Activated CD8-positive, alpha-beta T cell treated with anti-CD3 and anti-CD28 coated beads, Interleukin-2, amount 10 ng/mL, durations not matched to agents 7 days and 5 days (primary cell): ENCODE data around the gene IRF4. TPM values are rescaled to one million over a fixed set of nuclear protein-coding genes. Genes with fewer than 3 reads are reported as not detected.
A peak's percentile ranks its signal among the peaks of the same experiment; 100 is the strongest.

ENCODE experiments used
- ATAC-seq: fragments of 150-1000 bp; cut with Tn5 transposase; one replicate; pipeline ENCODE4 v1.10.0; 2021; ENCODE audit warnings: moderate library complexity
- CTCF ChIA-PET: fragments of 350-600 bp; sonication (Branson Sonifier 250); formaldehyde crosslinking; loops from one replicate; lab custom pipeline; 2021; ENCODE audit warnings: antibody characterized with exemption; lab: Charles Lee
- POLR2A ChIA-PET: fragments of 350-600 bp; sonication (Branson Sonifier 250); formaldehyde crosslinking; loops from one replicate; lab custom pipeline; 2021; ENCODE audit warnings: antibody characterized with exemption; lab: Charles Lee
- DNase-seq: peaks from one replicate; pipeline ENCODE4 v3.0.0-alpha.2; 2020
- H3K27ac Mint-ChIP-seq: one replicate; pipeline ENCODE4 v1.8.0; 2021; ENCODE audit warnings: mild to moderate bottlenecking, mixed read lengths
- H3K27me3 Mint-ChIP-seq: one replicate; pipeline ENCODE4 v1.8.0; 2021; ENCODE audit warnings: low read depth, mixed read lengths
- H3K36me3 Mint-ChIP-seq: one replicate; pipeline ENCODE4 v1.8.0; 2021; ENCODE audit warnings: low read depth, mixed read lengths
- H3K4me1 Mint-ChIP-seq: one replicate; pipeline ENCODE4 v1.8.0; 2021; ENCODE audit warnings: low read depth, mixed read lengths
- H3K4me3 Mint-ChIP-seq: one replicate; pipeline ENCODE4 v1.8.0; 2021; ENCODE audit warnings: mild to moderate bottlenecking, mixed read lengths
- H3K9me3 Mint-ChIP-seq: one replicate; pipeline ENCODE4 v1.8.0; 2022; ENCODE audit warnings: mixed read lengths; ENCODE audit not compliant: insufficient read depth
- total RNA-seq, 2 experiments: library from RNA; stranded (reverse); gene quantifications; one replicate each; pipeline ENCODE4 v1.2.3, GENCODE V29; 2021

IRF4 gene
- total RNA-seq: 10 to 100 TPM; 91.2 to 95.2 TPM

DNA sequence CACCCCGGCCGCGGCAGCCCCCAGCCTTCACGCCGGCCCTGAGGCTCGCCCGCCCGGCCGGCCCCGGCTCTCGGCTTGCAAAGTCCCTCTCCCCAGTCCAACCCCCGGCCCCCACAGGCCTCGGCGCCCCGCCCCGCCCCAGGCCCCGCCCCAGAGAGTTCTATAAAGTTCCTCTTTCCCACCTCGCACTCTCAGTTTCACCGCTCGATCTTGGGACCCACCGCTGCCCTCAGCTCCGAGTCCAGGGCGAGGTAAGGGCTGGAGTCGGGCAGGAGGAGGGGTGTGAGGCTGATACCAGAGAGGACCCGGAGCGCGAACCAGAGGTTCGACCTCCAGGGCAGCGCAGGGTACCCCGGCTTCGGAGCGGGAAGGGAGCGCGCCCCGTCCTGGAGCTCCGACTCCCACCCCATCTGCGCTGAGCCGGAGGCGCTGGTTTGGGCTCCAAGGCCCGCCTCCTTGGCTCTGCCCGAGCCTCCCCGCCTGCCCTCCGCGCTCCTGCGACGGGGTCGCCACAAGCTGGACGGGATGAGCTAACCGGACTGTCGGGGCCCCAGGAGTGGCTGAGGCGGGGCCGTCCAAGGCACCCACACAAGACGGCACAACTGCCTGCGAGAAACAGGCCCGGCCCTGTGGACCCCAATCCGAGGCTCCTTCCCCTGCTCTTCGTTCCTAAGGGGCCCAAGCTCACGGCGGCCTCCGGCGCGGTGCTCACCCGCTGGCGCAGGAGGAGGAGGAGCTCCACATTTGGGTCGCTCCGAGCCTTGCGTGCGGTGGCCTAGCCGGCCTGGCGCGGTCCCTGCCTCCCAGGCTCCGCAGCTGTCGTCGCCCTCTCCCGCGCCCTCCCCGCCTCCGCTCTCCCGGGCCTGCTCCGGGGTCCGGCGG, at the start of gene IRF4:
IRF4 (plus strand) TSS at position 194 of the 882 bp plus-strand sequence. CDS start 1,401 bp downstream, outside the sequence.
- Mint-ChIP-seq H3K36me3 (peaks cover 37% of the 10 kb centered on the region), H3K27me3 (no peaks in the 10 kb centered on the region), H3K27ac (peak within 1 kb of the TSS; percentile 94), H3K4me1 (peaks cover 51% of the 10 kb centered on the region), H3K9me3 (no peaks in the 10 kb centered on the region), H3K4me3 (peak within 1 kb of the TSS; percentile 86)
- ChIA-PET CTCF (interaction anchor here (0.7 to 9.7 kb wide), 26 partner anchors 8 to 211 kb away, joined by 3 to 85 read pairs (median 5); no protein-coding TSS in a partner anchor), POLR2A (interaction anchor here (0.6 to 10.4 kb wide), 55 partner anchors 8 to 320 kb away, joined by 3 to 231 read pairs (median 5); partner anchors contain the start of gene DUSP22)
- ATAC-seq (peak; percentile 55), DNase-seq (peak; percentile 77)

DNA sequence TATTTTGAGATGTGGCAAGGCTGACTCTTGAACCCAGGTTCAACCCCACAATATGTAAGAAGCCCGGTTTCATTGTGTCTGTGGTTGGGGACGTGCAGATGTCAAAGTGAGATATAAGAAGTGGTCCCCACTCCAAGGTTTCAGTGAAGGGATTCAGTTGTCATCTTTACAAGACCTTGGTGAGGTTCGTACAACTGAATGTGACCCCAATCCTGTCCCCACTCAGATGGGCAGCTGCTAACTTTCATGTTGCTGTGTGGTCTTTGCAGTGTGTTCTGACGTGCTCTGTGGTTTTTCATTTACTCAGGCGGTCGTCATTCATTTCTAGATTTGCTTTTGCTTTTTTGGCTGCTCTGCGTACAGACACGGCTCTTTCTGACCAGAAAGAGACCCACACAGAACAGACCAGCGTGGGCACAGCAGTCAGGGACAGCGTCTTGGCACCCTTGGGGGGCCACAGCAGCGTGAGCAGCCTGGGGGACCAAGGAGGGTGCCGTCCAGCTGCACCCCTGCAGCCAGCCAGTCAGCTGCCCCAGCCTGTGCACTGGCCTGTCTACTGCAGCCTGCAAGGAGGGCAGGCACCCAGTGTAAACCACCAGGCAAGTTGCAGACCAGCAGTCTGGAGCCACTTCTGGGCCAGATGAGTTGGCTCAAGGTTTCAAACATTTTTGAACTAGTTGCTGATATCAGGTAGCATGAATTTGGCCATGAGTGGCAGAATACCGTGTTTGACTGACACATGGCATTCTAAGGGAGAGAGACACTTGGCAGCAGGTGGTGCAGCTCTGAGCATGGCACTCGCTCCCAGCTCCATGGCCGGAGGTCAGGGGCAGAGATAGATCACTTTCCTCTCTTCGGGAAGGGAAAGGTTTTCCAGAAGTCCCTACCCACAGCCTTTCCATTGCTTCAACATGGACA, 49.4 kb upstream of the IRF4 start:
- Mint-ChIP-seq H3K9me3 (no peaks in the 10 kb centered on the region), H3K4me3 (peak overlapping the region; percentile 36), H3K27me3 (no peaks in the 10 kb centered on the region), H3K4me1 (peaks cover 78% of the 10 kb centered on the region), H3K27ac (peak overlapping the region; percentile 73), H3K36me3 (peaks cover 9% of the 10 kb centered on the region)
- ChIA-PET CTCF (interaction anchor here (1.1 to 2.0 kb wide), 2 partner anchors 49 to 152 kb away, joined by 3 to 11 read pairs; no protein-coding TSS in a partner anchor), POLR2A (interaction anchor here (0.6 to 3.1 kb wide), 5 partner anchors 9 to 207 kb away, joined by 3 to 10 read pairs (median 3); partner anchors contain the start of gene DUSP22)
- ATAC-seq: peak; percentile 7
- peak; percentile 55 for DNase-seq

DNA sequence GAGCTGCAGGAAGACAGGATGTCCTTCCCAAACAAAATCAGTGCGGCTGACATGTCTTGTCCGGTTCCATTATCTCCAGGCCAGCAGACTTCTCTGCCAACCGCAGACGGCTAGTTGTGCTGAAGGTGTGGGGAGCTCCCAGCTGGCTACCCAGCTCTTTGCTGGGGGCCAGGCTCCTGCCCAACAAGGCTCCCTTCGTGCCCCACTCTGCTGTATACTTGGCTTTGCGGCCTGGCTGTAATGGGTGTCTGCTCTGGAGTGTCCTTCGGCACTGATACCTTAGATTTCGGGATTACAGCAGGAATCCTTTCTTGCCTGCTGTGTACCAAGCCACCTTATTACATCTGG, 48.7 kb upstream of the IRF4 start:
- Mint-ChIP-seq H3K9me3 (no peaks in the 10 kb centered on the region), H3K27ac (peak overlapping the region; percentile 73), H3K4me1 (peaks cover 71% of the 10 kb centered on the region), H3K27me3 (no peaks in the 10 kb centered on the region), H3K4me3 (no peak overlapping the region), H3K36me3 (peaks cover 14% of the 10 kb centered on the region)
- ATAC-seq (no peak), DNase-seq (no peak)
- CTCF ChIA-PET: interaction anchor here (2.0 kb wide), 1 partner anchor 153 kb away, joined by 11 read pairs; no protein-coding TSS in a partner anchor
- POLR2A ChIA-PET: interaction anchor here (0.9 to 1.4 kb wide), 2 partner anchors 9 to 206 kb away, joined by 3 read pairs; no protein-coding TSS in a partner anchor

DNA sequence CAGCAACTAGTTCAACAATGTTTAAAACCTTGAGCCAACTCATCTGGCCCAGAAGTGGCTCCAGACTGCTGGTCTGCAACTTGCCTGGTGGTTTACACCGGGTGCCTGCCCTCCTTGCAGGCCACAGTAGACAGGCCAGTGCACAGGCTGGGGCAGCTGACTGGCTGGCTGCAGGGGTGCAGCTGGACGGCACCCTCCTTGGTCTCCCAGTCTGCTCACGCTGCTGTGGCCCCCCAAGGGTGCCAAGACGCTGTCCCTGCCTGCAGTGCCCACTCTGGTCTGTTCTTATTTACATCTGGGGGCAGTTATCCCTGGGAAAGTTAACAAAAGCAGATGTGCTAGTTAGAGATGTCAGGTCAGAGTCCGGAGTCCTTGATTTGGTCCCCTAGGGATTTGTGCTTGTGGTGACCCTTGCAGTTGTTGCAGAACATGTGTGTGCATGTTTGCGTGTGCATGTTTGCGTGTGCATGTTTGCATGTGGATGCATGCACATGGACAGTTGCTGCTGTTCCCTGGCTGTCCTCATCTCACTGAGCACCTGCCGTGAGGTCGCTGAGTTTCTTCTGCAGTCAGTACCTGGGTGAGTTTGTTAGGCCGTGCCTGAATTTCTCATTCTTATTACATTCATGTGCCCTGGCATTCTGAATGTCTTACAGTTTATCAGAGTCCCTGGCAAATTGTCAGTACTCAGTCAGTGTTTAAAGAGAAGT, 48.2 kb upstream of the IRF4 start:
- Mint-ChIP-seq H3K27ac (no peak overlapping the region), H3K4me1 (peaks cover 66% of the 10 kb centered on the region), H3K36me3 (peaks cover 15% of the 10 kb centered on the region), H3K9me3 (no peaks in the 10 kb centered on the region), H3K4me3 (no peak overlapping the region), H3K27me3 (no peaks in the 10 kb centered on the region)
- ChIA-PET CTCF (no interaction called here), POLR2A (no interaction called here)
- no peak for DNase-seq
- ATAC-seq: no peak

DNA sequence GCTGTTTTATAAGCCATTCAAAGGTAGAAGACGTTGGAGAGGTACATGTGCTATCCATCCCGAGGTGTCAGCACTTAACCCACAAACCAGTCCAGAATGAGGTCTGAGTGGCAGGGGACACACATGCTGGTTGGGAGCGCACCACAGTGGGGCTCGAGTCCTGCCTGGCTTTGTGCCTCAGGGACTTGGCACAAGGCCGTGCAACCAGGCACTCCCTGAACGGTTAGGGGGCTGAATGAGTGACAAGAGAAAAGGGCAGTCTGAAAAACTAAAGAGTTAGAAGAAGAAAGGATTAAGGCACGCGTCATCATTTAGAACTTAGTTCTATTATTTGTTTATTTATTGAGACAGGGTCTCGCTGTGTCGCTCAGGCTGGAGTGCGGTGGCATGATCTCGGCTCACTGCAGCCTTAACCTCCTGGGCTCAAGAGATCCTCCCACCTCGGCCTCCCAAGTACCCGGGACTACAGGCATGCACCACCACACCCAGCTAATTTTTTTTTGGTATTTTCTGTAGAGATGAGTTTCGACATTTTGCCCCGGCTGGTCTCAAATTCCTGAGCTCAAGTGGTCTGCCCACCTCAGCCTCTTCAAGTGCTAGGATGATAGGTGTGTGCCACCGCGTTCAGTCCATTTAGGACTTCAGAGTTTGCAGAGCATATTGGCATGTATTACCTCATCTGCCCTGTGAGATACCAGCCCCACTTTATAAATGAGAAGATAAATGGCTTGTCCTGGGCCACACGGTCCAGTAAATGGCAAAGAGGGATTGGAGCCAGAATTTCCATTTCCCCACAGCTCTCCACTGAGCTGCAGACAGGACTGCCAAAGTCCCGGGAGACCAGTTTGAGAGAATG, 47.4 kb upstream of the IRF4 start:
- H3K27me3 Mint-ChIP-seq: no peaks in the 10 kb centered on the region
- H3K4me3 Mint-ChIP-seq: no peak overlapping the region
- CTCF ChIA-PET: interaction anchor here (1.7 kb wide), 1 partner anchor 119 kb away, joined by 3 read pairs; no protein-coding TSS in a partner anchor
- H3K27ac Mint-ChIP-seq: peak overlapping the region; percentile 30
- no peaks in the 10 kb centered on the region for H3K9me3 Mint-ChIP-seq
- no peak for DNase-seq
- peaks cover 21% of the 10 kb centered on the region for H3K36me3 Mint-ChIP-seq
- ATAC-seq: no peak
- H3K4me1 Mint-ChIP-seq: peaks cover 59% of the 10 kb centered on the region
- POLR2A ChIA-PET: interaction anchor here (1.2 kb wide), 1 partner anchor 47 kb away, joined by 3 read pairs; the partner anchor contains the start of gene IRF4

DNA sequence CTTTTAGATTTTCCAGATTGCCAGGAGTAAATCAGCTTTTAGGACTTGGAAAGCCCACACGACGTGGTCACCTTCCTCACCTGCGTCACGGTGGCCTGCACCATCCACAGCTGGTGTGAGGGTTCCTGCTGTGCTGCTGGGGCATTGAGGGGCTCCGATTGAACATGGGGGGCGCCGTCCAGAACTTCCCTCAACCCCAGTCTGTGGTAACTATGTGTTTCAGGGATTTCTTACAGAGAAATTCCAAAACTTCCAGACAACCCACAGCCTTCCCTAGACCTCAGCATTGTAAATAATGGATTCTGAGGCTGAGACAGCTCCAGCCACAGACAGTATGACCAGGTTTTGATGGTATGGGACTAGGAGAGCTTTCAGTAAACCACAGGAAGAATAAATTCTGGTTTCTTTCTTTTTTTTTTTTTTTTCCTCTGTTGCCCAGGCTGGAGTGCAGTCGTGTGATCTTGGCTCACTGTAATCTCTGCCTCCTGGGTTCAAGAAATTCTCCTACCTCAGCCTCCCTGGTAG, 46.7 kb upstream of the IRF4 start:
- peaks cover 52% of the 10 kb centered on the region for H3K4me1 Mint-ChIP-seq
- ChIA-PET POLR2A (interaction anchor here (1.2 kb wide), 1 partner anchor 47 kb away, joined by 3 read pairs; the partner anchor contains the start of gene IRF4), CTCF (interaction anchor here (1.7 kb wide), 1 partner anchor 120 kb away, joined by 3 read pairs; no protein-coding TSS in a partner anchor)
- no peaks in the 10 kb centered on the region for H3K27me3 Mint-ChIP-seq
- no peak overlapping the region for H3K27ac Mint-ChIP-seq
- ATAC-seq: no peak
- no peak overlapping the region for H3K4me3 Mint-ChIP-seq
- no peak for DNase-seq
- H3K36me3 Mint-ChIP-seq: peaks cover 24% of the 10 kb centered on the region
- no peaks in the 10 kb centered on the region for H3K9me3 Mint-ChIP-seq

DNA sequence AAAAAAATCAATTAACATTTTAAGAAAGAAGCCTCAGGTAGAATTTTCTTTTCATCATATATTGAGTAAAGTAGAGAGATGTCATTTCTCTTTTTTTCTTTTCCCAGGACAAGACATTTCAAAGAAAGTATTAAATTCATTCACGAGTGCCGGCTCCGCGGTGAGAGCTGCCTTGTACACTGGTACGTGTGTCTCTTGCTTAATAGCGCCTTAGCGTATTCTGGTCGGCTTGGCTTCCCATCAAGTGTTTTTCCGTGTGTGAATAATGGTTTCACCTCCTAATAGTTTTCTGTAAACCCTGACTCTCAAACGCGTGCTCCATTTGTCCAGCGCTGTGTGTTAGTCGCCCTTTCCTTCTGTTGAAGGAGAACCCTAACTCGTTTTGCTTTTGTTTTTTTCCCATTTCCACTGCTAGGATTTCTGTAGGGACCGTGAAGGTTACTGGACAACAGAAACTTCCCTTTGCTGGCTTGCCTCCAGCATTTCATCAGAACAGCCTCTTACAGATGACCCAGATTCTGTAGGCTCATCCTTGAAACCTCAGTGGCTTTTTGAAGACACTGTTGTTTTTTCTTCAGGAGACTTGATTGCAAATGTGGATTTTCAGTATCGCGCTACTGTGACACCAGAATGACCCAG, 45.7 kb upstream of the IRF4 start:
- H3K27me3 Mint-ChIP-seq: no peaks in the 10 kb centered on the region

DNA sequence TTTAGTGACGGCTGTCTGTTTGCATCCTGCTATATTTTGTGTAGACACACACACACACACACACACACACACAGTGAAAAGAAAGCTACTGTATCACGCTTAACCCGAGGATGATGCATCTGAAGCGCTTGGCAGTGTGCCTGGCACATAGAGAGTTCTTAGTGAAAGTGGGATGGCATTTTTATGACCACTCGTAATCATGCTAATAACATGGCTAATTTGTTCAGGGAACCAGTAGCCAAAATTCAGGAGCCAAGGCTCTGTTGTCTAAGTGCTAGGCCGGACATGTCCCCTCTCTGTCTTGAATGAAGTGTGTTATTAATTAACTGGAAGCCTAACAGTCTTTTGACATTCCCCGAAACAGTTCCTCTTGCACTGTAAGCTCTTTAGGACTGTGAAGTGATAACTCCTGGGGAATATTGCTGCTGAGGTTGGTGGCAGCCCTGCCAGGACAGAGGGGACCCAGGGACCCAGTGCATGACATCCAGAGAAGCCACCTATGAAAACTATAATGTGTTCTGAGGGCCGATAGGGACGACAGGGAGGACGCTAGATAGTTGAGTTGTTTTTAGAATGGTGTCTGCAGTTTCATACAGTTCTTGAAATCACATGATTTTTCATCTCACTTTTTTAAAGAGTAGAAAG, 45.0 kb upstream of the IRF4 start:
- ATAC-seq (no peak), DNase-seq (no peak)
- H3K4me1 Mint-ChIP-seq: peaks cover 37% of the 10 kb centered on the region
- H3K9me3 Mint-ChIP-seq: no peaks in the 10 kb centered on the region
- H3K27me3 Mint-ChIP-seq: no peaks in the 10 kb centered on the region
- ChIA-PET CTCF (no interaction called here), POLR2A (no interaction called here)
- H3K4me3 Mint-ChIP-seq: no peak overlapping the region
- peaks cover 24% of the 10 kb centered on the region for H3K36me3 Mint-ChIP-seq
- no peak overlapping the region for H3K27ac Mint-ChIP-seq

More for the DNA sequence above, 45.7 kb upstream of the IRF4 start:
- DNase-seq (no peak), ATAC-seq (no peak)
- Mint-ChIP-seq H3K4me3 (no peak overlapping the region), H3K27ac (no peak overlapping the region), H3K4me1 (peaks cover 43% of the 10 kb centered on the region), H3K9me3 (no peaks in the 10 kb centered on the region), H3K36me3 (peaks cover 25% of the 10 kb centered on the region)
- CTCF ChIA-PET: interaction anchor here (1.7 kb wide), 1 partner anchor 121 kb away, joined by 3 read pairs; no protein-coding TSS in a partner anchor
- POLR2A ChIA-PET: interaction anchor here (1.2 kb wide), 1 partner anchor 46 kb away, joined by 3 read pairs; the partner anchor contains the start of gene IRF4

DNA sequence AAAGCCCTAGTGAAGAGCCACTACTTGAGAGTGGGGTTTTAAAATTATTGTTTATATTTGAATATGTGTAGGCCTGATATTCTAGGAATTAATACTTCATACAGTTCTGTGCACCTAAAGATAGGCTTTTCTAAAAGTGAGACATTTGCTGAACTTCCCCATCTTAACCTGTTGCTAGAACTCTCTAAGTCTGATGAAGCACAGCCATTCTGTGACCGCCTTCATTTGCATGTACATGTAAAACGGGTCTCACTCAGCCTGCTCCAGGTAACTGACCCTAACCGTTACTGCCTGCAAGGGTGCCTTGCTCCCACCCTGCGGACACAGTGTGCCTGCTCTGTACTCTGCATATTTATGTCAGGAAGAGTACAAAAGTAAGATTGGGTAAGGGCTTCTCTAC, 44.3 kb upstream of the IRF4 start:
- ATAC-seq (no peak), DNase-seq (no peak)
- peaks cover 30% of the 10 kb centered on the region for H3K4me1 Mint-ChIP-seq
- CTCF ChIA-PET: interaction anchor here (0.9 kb wide), 1 partner anchor 19 kb away, joined by 3 read pairs; no protein-coding TSS in a partner anchor
- H3K4me3 Mint-ChIP-seq: no peak overlapping the region
- H3K9me3 Mint-ChIP-seq: no peaks in the 10 kb centered on the region
- POLR2A ChIA-PET: no interaction called here
- no peak overlapping the region for H3K27ac Mint-ChIP-seq
- peaks cover 21% of the 10 kb centered on the region for H3K36me3 Mint-ChIP-seq
- H3K27me3 Mint-ChIP-seq: no peaks in the 10 kb centered on the region
